OCI-LY3 (cell line): Measurements from ENCODE around the gene SH3GLB1.

Experiments used
- H2AFZ ChIP-seq: fragments of 200-600, 300-600 bp; shearing (Covaris generic); 2 replicates; pipeline ENCODE4 v1.6.0; 2014; ENCODE audit warnings: antibody characterized with exemption, low read depth, low read length
- H3K27ac ChIP-seq: fragments of 200-600, 300-600 bp; sonication (generic); 2 replicates; pipeline ENCODE4 v1.5.1; 2014; ENCODE audit warnings: mild to moderate bottlenecking, low read length, moderate library complexity, mixed read lengths
- H3K27me3 ChIP-seq: fragments of 200-600, 300-600 bp; sonication (generic); 2 replicates; pipeline ENCODE4 v1.6.1; 2014; ENCODE audit warnings: low read depth, low read length, mixed read lengths
- H3K36me3 ChIP-seq: fragments of 200-600, 300-600 bp; sonication (generic); replicated peaks from 2 replicates; pipeline ENCODE3; 2014; ENCODE audit warnings: low read depth, low read length, mixed read lengths
- H3K4me1 ChIP-seq: fragments of 300-600, 200-600 bp; sonication (generic); 2 replicates; pipeline ENCODE4 v1.6.1; 2014; ENCODE audit warnings: low read length, mixed read lengths
- H3K4me2 ChIP-seq: fragments of 200-600, 300-600 bp; sonication (generic); 2 replicates; pipeline ENCODE4 v1.6.1; 2014; ENCODE audit warnings: low read length, mixed read lengths
- H3K4me3 ChIP-seq: fragments of 300-600, 200-600 bp; sonication (generic); 2 replicates; pipeline ENCODE4 v1.5.1; 2014; ENCODE audit warnings: antibody characterized with exemption, mild to moderate bottlenecking, low read length, moderate library complexity
- H3K79me2 ChIP-seq: fragments of 300-600, 200-600 bp; shearing (Covaris generic); 2 replicates; pipeline ENCODE4 v1.6.1; 2014; ENCODE audit warnings: mild to moderate bottlenecking, low read length, mixed read lengths
- H3K9ac ChIP-seq: fragments of 300-600, 200-600 bp; shearing (Covaris generic); 2 replicates; pipeline ENCODE4 v1.6.0; 2014; ENCODE audit warnings: mild to moderate bottlenecking, low read length, moderate library complexity
- H3K9me3 ChIP-seq: fragments of 200-600, 300-600 bp; shearing (Covaris generic); 2 replicates; pipeline ENCODE4 v1.6.1; 2014; ENCODE audit warnings: low read length, mixed read lengths; ENCODE audit not compliant: insufficient read depth
- H4K20me1 ChIP-seq: fragments of 200-600, 300-600 bp; sonication (generic); 2 replicates; pipeline ENCODE4 v1.6.1; 2016; ENCODE audit warnings: low read length, mixed read lengths; ENCODE audit not compliant: insufficient read depth
- CTCF ChIP-seq: fragments of 200-600, 300-600 bp; sonication (generic); IDR thresholded peaks from 2 replicates; pipeline ENCODE4 v1.5.1; 2014; ENCODE audit warnings: antibody characterized with exemption, low read length, low read depth
- EZH2phosphoT487 ChIP-seq: fragments of 200-600 bp; shearing (Covaris generic); IDR thresholded peaks from 2 replicates; pipeline ENCODE4 v1.6.1; 2018; ENCODE audit warnings: antibody characterized with exemption, mixed run types, low read depth

Gene SH3GLB1

GRCh38 chr1:86713477-86713876 lies 9.1 kb downstream of the SH3GLB1 start:
- Histone ChIP-seq H3K4me3 (no peak overlapping the region), H3K79me2 (peaks cover 48% of the 10 kb centered on the region), H2AFZ (no peak overlapping the region), H3K4me2 (no peak overlapping the region), H3K27ac (no peak overlapping the region), H3K9me3 (no peaks in the 10 kb centered on the region), H3K4me1 (peaks cover 4% of the 10 kb centered on the region; the same call in 1 of the 2 replicates), H3K9ac (no peak overlapping the region), H3K36me3 (peaks cover 4% of the 10 kb centered on the region), H4K20me1 (peaks cover 24% of the 10 kb centered on the region), H3K27me3 (no peaks in the 10 kb centered on the region)
- TF ChIP-seq CTCF (no peak), EZH2phosphoT487 (no peak)

- H3K27me3 ChIP-seq: no peaks in the 10 kb centered on the region
- H3K79me2 ChIP-seq: peaks cover 48% of the 10 kb centered on the region
- TF ChIP-seq EZH2phosphoT487: no peak
- TF ChIP-seq CTCF: no peak
- H3K4me3 ChIP-seq: no peak overlapping the region
- H3K36me3 ChIP-seq: peaks cover 8% of the 10 kb centered on the region
- H2AFZ ChIP-seq: no peak overlapping the region
- peaks cover 24% of the 10 kb centered on the region for H4K20me1 ChIP-seq
- no peak overlapping the region for H3K4me2 ChIP-seq
- no peaks in the 10 kb centered on the region for H3K9me3 ChIP-seq
- H3K4me1 ChIP-seq: peaks cover 4% of the 10 kb centered on the region; the same call in 1 of the 2 replicates
- no peak overlapping the region for H3K9ac ChIP-seq
- no peak overlapping the region for H3K27ac ChIP-seq
These were observed 9.8 kb downstream of the SH3GLB1 start for GRCh38 chr1:86714159-86714558.

GRCh38 chr1:86714561-86715244 lies 10.3 kb downstream of the SH3GLB1 start:
- Histone ChIP-seq H3K27me3 (no peaks in the 10 kb centered on the region), H3K4me3 (no peak overlapping the region), H3K4me2 (no peak overlapping the region), H4K20me1 (peaks cover 24% of the 10 kb centered on the region), H3K9me3 (no peaks in the 10 kb centered on the region), H3K79me2 (peaks cover 46% of the 10 kb centered on the region), H3K9ac (no peak overlapping the region), H2AFZ (no peak overlapping the region), H3K27ac (no peak overlapping the region), H3K4me1 (peaks cover 4% of the 10 kb centered on the region; the same call in 1 of the 2 replicates), H3K36me3 (peaks cover 8% of the 10 kb centered on the region)
- TF ChIP-seq CTCF (no peak), EZH2phosphoT487 (no peak)

- Histone ChIP-seq H3K79me2 (peaks cover 21% of the 10 kb centered on the region), H3K36me3 (peaks cover 8% of the 10 kb centered on the region), H3K27ac (no peak overlapping the region), H3K4me1 (peaks cover 4% of the 10 kb centered on the region; the same call in 1 of the 2 replicates), H4K20me1 (peaks cover 17% of the 10 kb centered on the region), H3K27me3 (no peaks in the 10 kb centered on the region), H3K4me2 (no peak overlapping the region), H3K9me3 (no peaks in the 10 kb centered on the region), H3K9ac (no peak overlapping the region), H3K4me3 (no peak overlapping the region), H2AFZ (no peak overlapping the region)
- no peak for TF ChIP-seq CTCF
- no peak for TF ChIP-seq EZH2phosphoT487
These were observed 14.4 kb downstream of the SH3GLB1 start for GRCh38 chr1:86718786-86719185.
